HCT116 (cell line): ENCODE data around the gene SCYGR7.

Source experiments
- CEBPB ChIP-seq: IDR thresholded peaks from 2 replicates; pipeline ENCODE4 v1.6.1; 2012; ENCODE audit warnings: low read depth
- CTCF ChIP-seq, 3 experiments: fragments of 200-600 bp in 1 of 3; sonication (generic) in 1 of 3; IDR thresholded peaks in 2 of 3; conservative IDR thresholded peaks in 1 of 3; 2 replicates each; pipeline ENCODE4 v1.5.1; 2012 to 2017; ENCODE audit warnings: low read depth in 2 of 3, low read length in 2 of 3, antibody characterized with exemption in 1 of 3, borderline replicate concordance in 1 of 3, control low read depth in 1 of 3, mild to moderate bottlenecking in 1 of 3, mixed read lengths in 1 of 3, mixed run types in 1 of 3, moderate library complexity in 1 of 3; ENCODE audit not compliant: insufficient read depth in 1 of 3
- ELF1 ChIP-seq: IDR thresholded peaks from 2 replicates; pipeline ENCODE4 v1.6.1; 2012; ENCODE audit warnings: low read depth, borderline replicate concordance
- EZH2 ChIP-seq: fragments of 200-600 bp; sonication (generic); IDR thresholded peaks from 2 replicates; pipeline ENCODE4 v1.6.1; 2017; ENCODE audit warnings: antibody characterized with exemption, mixed run types
- EZH2phosphoT487 ChIP-seq: fragments of 200-600 bp; IDR thresholded peaks from 2 replicates; pipeline ENCODE4 v1.6.1; 2018; ENCODE audit warnings: antibody characterized with exemption, borderline replicate concordance
- MAX ChIP-seq: IDR thresholded peaks from 2 replicates; pipeline ENCODE4 v1.6.1; 2012
- POLR2A ChIP-seq: IDR thresholded peaks from 2 replicates; pipeline ENCODE4 v1.7.0; 2011; ENCODE audit warnings: borderline replicate concordance; ENCODE audit not compliant: insufficient read depth, insufficient read length; ENCODE audit errors: extremely low read depth
- POLR2AphosphoS5 ChIP-seq: IDR thresholded peaks from 2 replicates; pipeline ENCODE4 v1.6.1; 2011; ENCODE audit warnings: mild to moderate bottlenecking, low read depth, low read length, moderate library complexity
- RAD21 ChIP-seq: IDR thresholded peaks from 2 replicates; pipeline ENCODE4 v1.6.1; 2012; ENCODE audit warnings: low read depth, mild to moderate bottlenecking
- REST ChIP-seq: IDR thresholded peaks from 2 replicates; pipeline ENCODE4 v1.6.1; 2012; ENCODE audit warnings: low read depth
- SIN3A ChIP-seq: IDR thresholded peaks from 2 replicates; pipeline ENCODE4 v1.6.1; 2012; ENCODE audit warnings: low read depth
- SP1 ChIP-seq: IDR thresholded peaks from 2 replicates; pipeline ENCODE4 v1.6.1; 2012; ENCODE audit warnings: low read depth

- no peak for TF ChIP-seq REST
- TF ChIP-seq MAX, result no peak
- no peak for TF ChIP-seq CTCF (IDR thresholded peaks at IDR 0.05 in 2 of 3, conservative IDR thresholded peaks at IDR 0.05 in 1 of 3; ENCODE audit: borderline replicate concordance in 1 of 3, insufficient read depth in 1 of 3, low read depth in 2 of 3, low read length in 2 of 3)
- TF ChIP-seq EZH2, result no peak
- TF ChIP-seq SP1, result no peak
- TF ChIP-seq SIN3A, result no peak
- TF ChIP-seq POLR2A, result no peak
- no peak for TF ChIP-seq ELF1
- no peak for TF ChIP-seq CEBPB
- no peak for TF ChIP-seq POLR2AphosphoS5
- no peak for TF ChIP-seq EZH2phosphoT487
- TF ChIP-seq RAD21, result no peak
Observed at GRCh38 chr2:227696990-227697679, 31.0 kb upstream of the SCYGR7 start.
